ENCODE results near the gene IL17C. TPM values are rescaled to one million over a fixed set of nuclear protein-coding genes. Genes with fewer than 3 reads are reported as not detected.

The IL17C gene
- total and polyA plus RNA-seq, 10 of the 15 experiments (the other 5 are each of a cell fraction or from before 2014, with no cell fraction given): not detected

DNA sequence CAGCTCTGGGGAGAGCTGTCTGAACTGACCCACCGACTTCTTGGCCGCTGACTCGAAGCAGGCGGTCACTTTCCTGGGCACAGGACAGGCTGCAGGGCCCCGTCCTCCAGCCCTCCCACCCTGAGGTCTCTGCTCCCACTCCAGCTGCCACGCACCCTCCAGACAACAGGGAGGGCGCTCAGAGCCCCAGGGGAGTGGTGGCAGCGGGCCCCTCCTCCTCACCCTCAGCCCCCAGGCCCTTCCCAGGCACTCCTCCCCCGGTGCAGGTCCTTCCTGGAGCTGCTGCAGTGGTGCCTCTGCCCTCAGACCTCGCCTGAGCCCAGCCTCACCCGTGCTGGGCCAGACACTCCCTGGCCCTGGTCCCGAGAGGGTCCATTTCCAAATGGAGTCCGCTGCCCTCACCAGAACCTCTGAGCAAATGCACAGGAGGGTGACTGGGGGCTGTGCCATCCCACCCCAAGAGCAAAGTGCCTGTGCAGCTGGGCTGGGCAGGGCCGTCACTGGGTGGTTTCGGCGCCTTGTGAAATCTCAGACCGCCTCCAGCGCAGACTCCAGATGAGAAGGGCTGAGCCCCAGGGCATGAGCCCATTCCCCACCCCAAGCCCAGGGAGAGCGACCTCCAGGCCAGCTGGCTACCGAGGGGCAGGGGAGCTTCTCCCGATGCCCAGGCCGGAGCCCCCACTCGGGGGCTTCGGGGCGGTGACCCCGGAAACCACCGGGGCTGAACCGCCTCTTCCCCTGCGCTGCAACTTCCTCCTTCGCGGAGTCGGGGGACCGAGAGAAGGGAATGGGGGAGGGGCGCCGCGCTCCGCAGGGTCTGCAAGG lies 11.8 kb downstream of the IL17C start (continued):
- TF ChIP-seq JUND (IDR thresholded peaks at IDR 0.05; ENCODE audit: low read depth, low read length) (no peak), POU2F2 (IDR thresholded peaks at IDR 0.05; ENCODE audit: borderline replicate concordance, low read depth, low read length) (no peak), ETV6 (conservative IDR thresholded peaks at IDR 0.05 in 1 of 2, IDR thresholded peaks at IDR 0.05 in 1 of 2; ENCODE audit: borderline replicate concordance in 1 of 2, low read depth in 1 of 2) (no peak), STAT3 (IDR thresholded peaks at IDR 0.05; ENCODE audit: low read depth, low read length) (no peak), NBN (IDR thresholded peaks at IDR 0.05) (0 out of 2 replicates have a peak, but pooled peaks have one; percentile 20), NR2F1 (conservative IDR thresholded peaks at IDR 0.05) (peak; percentile 98), RELA (IDR thresholded peaks at IDR 0.05; ENCODE audit: borderline replicate concordance, partially characterized antibody) (no peak), TARDBP (IDR thresholded peaks at IDR 0.05; ENCODE audit: borderline replicate concordance) (no peak; the same call in 1 of the 2 replicates), BMI1 (IDR thresholded peaks at IDR 0.05; ENCODE audit: borderline replicate concordance) (no peak), FOXK2 (IDR thresholded peaks at IDR 0.05) (no peak), DPF2 (IDR thresholded peaks at IDR 0.05) (peak; percentile 87), ZNF622 (IDR thresholded peaks at IDR 0.05) (no peak), RFX5 (IDR thresholded peaks at IDR 0.05; ENCODE audit: low read depth, low read length) (no peak), EZH2 (IDR thresholded peaks at IDR 0.05; ENCODE audit: borderline replicate concordance, control insufficient read depth, low read depth, low read length) (no peak), RAD21 (IDR thresholded peaks at IDR 0.05; ENCODE audit: insufficient read depth, low read depth, low read length) (no peak), SMC3 (IDR thresholded peaks at IDR 0.05; ENCODE audit: borderline replicate concordance, low read length) (no peak), NFXL1 (IDR thresholded peaks at IDR 0.05; ENCODE audit: borderline replicate concordance) (no peak), POLR2AphosphoS5 (IDR thresholded peaks at IDR 0.05; ENCODE audit: low read length) (peak; percentile 25; the same call in 1 of the 2 replicates), NFYB (IDR thresholded peaks at IDR 0.05; ENCODE audit: insufficient read depth, low read depth, low read length) (no peak), CREB1 (IDR thresholded peaks at IDR 0.05; ENCODE audit: low read depth) (peak; percentile 12; the same call in 1 of the 2 replicates), SMARCA5 (IDR thresholded peaks at IDR 0.05) (no peak), ZBED1 (IDR thresholded peaks at IDR 0.05; ENCODE audit: borderline replicate concordance) (no peak), ZNF24 (IDR thresholded peaks at IDR 0.05) (no peak)
- TF ChIP-seq, protein P1, sequence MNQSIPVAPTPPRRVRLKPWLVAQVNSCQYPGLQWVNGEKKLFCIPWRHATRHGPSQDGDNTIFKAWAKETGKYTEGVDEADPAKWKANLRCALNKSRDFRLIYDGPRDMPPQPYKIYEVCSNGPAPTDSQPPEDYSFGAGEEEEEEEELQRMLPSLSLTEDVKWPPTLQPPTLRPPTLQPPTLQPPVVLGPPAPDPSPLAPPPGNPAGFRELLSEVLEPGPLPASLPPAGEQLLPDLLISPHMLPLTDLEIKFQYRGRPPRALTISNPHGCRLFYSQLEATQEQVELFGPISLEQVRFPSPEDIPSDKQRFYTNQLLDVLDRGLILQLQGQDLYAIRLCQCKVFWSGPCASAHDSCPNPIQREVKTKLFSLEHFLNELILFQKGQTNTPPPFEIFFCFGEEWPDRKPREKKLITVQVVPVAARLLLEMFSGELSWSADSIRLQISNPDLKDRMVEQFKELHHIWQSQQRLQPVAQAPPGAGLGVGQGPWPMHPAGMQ (IDR thresholded peaks at IDR 0.05; ENCODE audit: borderline replicate concordance): no peak
- TF ChIP-seq, protein P2, sequence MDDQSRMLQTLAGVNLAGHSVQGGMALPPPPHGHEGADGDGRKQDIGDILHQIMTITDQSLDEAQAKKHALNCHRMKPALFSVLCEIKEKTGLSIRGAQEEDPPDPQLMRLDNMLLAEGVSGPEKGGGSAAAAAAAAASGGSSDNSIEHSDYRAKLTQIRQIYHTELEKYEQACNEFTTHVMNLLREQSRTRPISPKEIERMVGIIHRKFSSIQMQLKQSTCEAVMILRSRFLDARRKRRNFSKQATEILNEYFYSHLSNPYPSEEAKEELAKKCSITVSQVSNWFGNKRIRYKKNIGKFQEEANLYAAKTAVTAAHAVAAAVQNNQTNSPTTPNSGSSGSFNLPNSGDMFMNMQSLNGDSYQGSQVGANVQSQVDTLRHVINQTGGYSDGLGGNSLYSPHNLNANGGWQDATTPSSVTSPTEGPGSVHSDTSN (IDR thresholded peaks at IDR 0.05; ENCODE audit: insufficient replicate concordance, low read depth, low read length): no peak
- TF ChIP-seq, protein P3, sequence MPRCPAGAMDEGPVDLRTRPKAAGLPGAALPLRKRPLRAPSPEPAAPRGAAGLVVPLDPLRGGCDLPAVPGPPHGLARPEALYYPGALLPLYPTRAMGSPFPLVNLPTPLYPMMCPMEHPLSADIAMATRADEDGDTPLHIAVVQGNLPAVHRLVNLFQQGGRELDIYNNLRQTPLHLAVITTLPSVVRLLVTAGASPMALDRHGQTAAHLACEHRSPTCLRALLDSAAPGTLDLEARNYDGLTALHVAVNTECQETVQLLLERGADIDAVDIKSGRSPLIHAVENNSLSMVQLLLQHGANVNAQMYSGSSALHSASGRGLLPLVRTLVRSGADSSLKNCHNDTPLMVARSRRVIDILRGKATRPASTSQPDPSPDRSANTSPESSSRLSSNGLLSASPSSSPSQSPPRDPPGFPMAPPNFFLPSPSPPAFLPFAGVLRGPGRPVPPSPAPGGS (IDR thresholded peaks at IDR 0.05; ENCODE audit: borderline replicate concordance, insufficient read depth, low read depth, low read length, poor library complexity, severe bottlenecking): no peak
- TF ChIP-seq, protein P4, sequence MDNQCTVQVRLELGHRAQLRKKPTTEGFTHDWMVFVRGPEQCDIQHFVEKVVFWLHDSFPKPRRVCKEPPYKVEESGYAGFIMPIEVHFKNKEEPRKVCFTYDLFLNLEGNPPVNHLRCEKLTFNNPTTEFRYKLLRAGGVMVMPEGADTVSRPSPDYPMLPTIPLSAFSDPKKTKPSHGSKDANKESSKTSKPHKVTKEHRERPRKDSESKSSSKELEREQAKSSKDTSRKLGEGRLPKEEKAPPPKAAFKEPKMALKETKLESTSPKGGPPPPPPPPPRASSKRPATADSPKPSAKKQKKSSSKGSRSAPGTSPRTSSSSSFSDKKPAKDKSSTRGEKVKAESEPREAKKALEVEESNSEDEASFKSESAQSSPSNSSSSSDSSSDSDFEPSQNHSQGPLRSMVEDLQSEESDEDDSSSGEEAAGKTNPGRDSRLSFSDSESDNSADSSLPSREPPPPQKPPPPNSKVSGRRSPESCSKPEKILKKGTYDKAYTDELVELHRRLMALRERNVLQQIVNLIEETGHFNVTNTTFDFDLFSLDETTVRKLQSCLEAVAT (IDR thresholded peaks at IDR 0.05): no peak
